NCI-H2227 (cell line): ENCODE data around the gene BCL6.

Source experiments
- DNase-seq: peaks from one replicate; lab custom pipeline; 2025; ENCODE audit not compliant: unreplicated experiment; lab: John Stamatoyannopoulos, UW

Gene BCL6

DNA sequence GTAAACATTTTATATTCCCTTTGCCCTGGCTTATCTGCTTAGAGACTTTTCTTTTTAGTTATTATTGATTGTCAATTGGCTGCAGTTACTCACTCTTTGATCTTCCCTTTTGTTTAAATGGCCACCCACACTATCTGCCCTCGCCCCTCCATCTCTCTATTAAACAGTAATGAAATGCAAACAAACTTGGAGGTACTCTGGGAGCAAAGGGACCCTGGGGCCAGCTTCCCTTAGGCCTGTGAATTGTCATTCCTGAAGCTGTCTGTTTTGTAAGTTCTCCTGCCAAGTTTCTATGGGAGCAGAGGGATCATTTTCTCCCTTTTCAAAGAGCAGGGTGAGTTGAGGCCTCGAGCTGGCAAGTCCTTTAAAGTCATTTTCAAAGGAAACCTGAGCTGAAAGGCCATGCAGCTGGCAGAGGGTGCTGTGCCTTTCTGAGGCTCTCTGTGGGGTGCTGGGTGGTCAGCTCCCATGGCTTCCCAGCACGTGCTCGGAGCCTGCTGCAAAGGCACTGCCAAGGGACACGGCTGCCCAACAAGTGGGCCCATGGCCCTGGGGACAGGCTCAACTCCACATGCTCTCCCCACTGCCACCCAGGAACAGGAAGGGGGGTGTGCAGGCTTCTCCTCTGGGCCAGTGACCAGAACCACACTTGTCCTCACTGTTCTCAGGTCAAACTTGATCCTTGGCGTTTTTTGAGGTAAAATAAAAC lies 25.5 kb downstream of the BCL6 start:
- no peak for DNase-seq

GRCh38 chr3:187718802-187719201 lies 26.5 kb downstream of the BCL6 start:
- DNase-seq: no peak

DNA sequence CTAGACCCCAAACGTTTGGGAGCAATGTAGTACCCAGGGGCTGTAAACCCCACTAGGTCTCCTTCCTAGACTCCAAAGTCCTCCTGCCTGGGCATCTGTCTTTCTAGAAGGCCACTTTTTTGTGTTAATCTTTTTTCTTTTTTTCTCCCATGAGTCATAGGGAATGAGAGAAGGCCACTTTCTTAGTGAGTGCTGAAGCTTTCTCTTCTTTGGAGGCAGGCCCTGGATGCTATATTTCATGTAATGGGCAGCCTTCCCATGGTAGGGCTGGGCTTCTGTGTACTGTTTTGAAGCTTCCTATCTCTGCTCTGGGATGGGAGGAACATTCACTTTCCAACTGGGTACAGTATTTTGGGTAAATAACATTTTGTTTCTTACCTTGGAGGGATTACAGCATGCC lies 27.7 kb downstream of the BCL6 start:
- DNase-seq: no peak

GRCh38 chr3:187714404-187714979 lies 30.8 kb downstream of the BCL6 start:
- peak; percentile 76 for DNase-seq

DNA sequence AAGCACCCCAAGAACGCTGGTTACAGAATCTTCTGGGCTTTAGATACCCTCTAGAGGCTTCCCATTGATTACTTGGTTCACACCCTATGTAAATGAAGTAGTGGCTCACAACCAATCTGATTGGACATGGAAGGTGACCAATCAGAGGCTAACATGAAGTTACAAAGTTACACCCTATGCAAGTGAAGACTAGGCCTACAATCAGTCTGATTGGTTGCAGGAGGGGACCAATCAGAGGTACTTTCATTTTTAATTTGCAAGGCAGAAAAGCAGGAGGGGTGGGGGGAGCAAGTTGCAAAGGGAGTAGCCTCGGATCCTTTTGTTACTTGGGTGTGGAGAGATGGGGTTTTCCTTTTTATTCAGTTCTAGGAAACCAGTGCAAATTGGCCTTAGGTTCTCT lies 31.8 kb downstream of the BCL6 start:
- no peak for DNase-seq

- DNase-seq: no peak
These were observed 36.1 kb downstream of the BCL6 start for GRCh38 chr3:187709155-187709554.

DNA sequence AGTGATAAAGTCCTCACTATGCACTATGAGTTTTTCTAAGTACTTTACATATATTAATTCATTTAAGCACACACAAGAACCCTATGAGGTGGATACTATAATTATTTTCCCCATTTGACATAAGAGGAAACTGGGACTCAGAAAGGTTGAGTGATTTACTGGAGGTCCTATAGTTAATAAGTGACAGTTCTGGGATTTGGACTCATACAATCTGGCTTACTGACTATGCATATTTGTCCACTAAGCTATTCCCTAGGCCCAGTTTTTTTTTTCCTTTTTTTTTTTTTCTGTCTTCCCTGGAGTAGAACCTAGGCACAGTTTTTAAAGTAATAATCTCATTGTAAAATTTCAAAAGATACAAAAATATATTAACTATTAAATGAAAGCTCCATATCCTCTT lies 36.6 kb downstream of the BCL6 start:
- DNase-seq: no peak

- DNase-seq: no peak
These were observed 38.3 kb downstream of the BCL6 start for GRCh38 chr3:187706971-187707370.

- no peak for DNase-seq
These were observed 40.1 kb downstream of the BCL6 start for GRCh38 chr3:187705164-187705563.

DNA sequence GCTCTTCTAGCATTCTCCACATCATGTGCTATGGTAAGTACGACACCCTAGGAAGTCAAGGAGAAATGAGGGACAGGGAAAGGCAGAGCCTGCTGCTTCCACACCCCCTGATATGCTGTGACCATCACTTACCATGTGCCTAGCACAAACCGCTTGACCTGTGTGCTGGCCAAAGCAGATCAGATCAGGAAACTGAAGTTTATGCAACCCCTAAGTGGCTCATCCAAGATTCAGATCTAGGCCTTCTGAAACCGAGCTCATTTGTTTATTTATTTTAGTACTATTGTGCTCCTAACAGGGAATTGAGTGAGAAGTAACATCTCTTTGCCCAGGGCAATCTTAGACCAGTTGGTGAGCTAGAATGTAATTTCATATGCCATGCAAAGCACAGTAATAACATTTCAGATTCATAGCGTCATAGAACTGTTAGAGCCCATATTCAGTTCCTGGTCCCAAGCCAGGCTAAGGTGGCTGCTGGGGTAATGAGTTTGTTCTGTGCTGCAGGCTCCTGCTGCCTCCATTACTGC lies 42.7 kb downstream of the BCL6 start, which contains the start of gene RTP2:
RTP2 (minus strand) TSS at position 51 of the 527 bp plus-strand sequence. CDS start 429 bp downstream, outside the sequence.
- DNase-seq: no peak

DNA sequence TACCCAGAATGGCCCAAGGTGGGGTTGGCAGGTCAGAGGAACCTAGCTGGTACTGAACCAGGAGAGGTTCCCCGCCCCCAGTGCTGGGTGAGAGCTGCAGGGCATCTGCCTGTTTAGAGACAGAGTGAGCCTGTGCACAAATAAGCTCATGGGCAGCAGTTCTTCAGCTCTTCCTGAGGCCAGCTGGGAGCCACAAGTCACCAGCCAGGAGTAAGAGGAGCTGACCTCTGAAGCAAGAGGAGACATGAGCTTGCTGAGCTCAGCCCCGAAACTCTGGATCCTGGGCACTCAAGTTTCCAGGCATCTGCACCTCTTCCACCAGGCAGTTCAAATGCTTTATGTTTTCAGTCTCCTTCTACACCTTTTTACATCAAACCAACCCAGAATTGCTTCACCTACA lies 45.0 kb downstream of the BCL6 start:
- no peak for DNase-seq

GRCh38 chr3:187698499-187699399 lies 46.5 kb downstream of the BCL6 start:
- no peak for DNase-seq

- no peak for DNase-seq
These were observed 49.2 kb downstream of the BCL6 start for GRCh38 chr3:187696021-187696420.

- no peak for DNase-seq
These were observed 49.8 kb downstream of the BCL6 start for GRCh38 chr3:187695449-187695848.

DNA sequence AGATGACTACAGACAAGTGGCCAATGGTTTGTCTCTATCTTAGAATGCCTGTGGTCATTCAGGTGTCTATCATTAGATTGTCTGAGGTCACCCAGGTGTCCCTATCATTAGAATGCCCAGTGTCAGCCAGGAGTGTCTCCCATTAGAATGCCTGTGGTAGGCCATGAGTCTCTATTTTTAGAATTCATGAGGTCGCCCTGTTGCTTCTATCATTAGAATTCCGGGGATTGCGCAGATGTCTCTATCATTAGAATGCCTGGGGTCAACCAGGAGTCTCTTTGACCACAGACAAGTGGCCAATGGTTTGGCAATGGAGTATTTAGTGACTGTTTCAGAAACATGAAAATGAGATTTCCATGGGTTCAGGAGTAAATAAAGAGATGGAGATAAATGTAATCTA lies 50.5 kb downstream of the BCL6 start:
- no peak for DNase-seq

GRCh38 chr3:187693431-187693830 lies 51.8 kb downstream of the BCL6 start:
- no peak for DNase-seq

- no peak for DNase-seq
These were observed 55.3 kb downstream of the BCL6 start for GRCh38 chr3:187689984-187690383.

DNA sequence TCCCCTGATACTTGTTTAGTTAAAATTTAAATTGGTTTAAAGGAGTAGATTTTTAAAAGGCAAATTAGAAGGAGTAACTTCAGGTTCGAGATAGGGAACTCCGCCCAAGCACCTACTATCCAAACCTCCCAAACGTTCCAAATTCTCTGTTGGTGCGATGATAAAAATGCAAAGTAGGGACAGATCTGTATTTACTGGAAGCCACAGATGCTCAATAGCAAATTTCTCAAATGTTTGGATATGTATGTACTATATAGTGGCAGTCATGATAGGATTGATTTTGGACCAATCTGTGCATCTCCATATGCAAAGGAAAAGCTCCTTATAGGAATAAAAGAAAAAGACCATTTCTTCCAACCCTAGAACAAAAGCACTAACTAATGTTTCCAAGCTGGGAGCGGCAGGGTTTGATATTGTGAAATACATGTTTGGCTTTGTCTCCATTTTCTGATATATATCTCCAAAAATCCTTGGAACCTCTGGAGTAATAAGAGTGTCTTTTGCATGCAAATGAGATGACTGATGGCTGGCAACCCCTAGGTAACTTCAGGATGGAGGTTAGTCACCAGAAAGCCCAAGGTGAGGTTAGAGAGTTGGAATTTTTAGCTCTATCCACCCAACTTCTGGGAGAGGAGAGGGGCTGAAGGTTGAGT lies 58.5 kb downstream of the BCL6 start:
- no peak for DNase-seq

DNA sequence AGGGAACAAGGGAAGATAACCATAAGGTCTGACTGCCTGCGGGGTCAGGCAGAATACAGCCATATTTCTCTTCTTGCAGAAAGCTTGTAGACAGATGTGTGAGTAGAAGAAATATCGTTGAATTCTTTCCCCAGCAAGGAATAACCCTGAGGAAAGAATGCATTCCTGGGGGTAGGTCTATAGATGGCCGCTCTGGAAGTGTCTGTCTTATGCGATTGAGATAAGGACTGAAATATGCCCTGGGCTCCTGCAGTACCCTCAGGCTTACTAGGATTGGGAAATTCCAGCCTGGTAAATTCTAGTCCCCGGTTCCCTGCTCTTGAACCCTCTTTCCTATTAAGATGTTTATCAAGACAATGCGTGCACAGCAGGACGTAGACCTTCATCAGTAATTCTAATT lies 59.3 kb downstream of the BCL6 start:
- no peak for DNase-seq

DNA sequence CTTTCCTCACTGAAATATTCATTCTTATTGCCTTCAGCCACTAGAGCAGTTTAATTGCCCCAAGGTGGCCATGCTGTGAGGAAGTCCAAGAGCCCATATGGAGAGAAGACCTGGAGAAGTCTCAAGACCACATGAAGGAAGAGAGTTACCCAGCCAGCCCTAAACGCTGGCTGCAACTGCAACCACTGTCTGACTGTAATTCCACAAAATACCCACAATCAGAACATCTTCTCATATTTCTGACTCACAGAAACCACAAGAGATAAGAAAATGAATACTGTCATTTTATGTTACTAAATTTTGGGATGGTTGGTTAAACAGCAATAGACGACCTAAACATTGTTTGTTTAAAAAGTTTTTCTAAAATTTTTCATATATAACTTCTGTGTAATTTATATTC lies 60.4 kb downstream of the BCL6 start:
- DNase-seq: no peak

- DNase-seq: no peak
These were observed 60.8 kb downstream of the BCL6 start for GRCh38 chr3:187684444-187684843.
